Measurements from ENCODE around the gene GINS2.

- TF ChIP-seq EP300 (IDR thresholded peaks at IDR 0.05; ENCODE audit: borderline replicate concordance in 1 of 2, low read depth in 1 of 2, low read length in 1 of 2) = no peak
- TF ChIP-seq CTCF (IDR thresholded peaks at IDR 0.05) = peak; percentile 94
- no peak for TF ChIP-seq RCOR1 (IDR thresholded peaks at IDR 0.05; ENCODE audit: low read length)
- no peak for TF ChIP-seq POLR2AphosphoS5 (IDR thresholded peaks at IDR 0.05; ENCODE audit: low read depth, low read length)
- TF ChIP-seq SMC3 (IDR thresholded peaks at IDR 0.05; ENCODE audit: low read depth, low read length) = peak; percentile 66
Observed at GRCh38 chr16:85659805-85660511, 28.8 kb downstream of the GINS2 start.
